Activated naive CD8-positive, alpha-beta T cell treated with anti-CD3 and anti-CD28 coated beads, Interleukin-2, amount 10 ng/mL, durations not matched to agents 7 days and 5 days (primary cell): ENCODE data around the gene ATP2B2. TPM values are rescaled to one million over a fixed set of nuclear protein-coding genes. Genes with fewer than 3 reads are reported as not detected.

Experiments used
- ATAC-seq: fragments of 150-1000 bp; cut with Tn5 transposase; one replicate; pipeline ENCODE4 v1.10.0; 2021; ENCODE audit warnings: low read depth, moderate library complexity
- POLR2A ChIA-PET: fragments of 350-600 bp; sonication (Branson Sonifier 250); formaldehyde crosslinking; loops from one replicate; lab custom pipeline; 2021; ENCODE audit warnings: antibody characterized with exemption; lab: Charles Lee
- DNase-seq: peaks from one replicate; pipeline ENCODE4 v3.0.0; 2021
- H3K27ac Mint-ChIP-seq: one replicate; pipeline ENCODE4 v1.8.0; 2022; ENCODE audit warnings: mild to moderate bottlenecking, mixed read lengths
- H3K27me3 Mint-ChIP-seq: one replicate; pipeline ENCODE4 v1.8.0; 2022; ENCODE audit warnings: mild to moderate bottlenecking, moderate library complexity, mixed read lengths
- H3K36me3 Mint-ChIP-seq: one replicate; pipeline ENCODE4 v1.8.0; 2021; ENCODE audit warnings: mild to moderate bottlenecking, mixed read lengths
- H3K4me1 Mint-ChIP-seq: one replicate; pipeline ENCODE4 v1.8.0; 2021; ENCODE audit warnings: mixed read lengths
- H3K4me3 Mint-ChIP-seq: one replicate; pipeline ENCODE4 v1.8.0; 2022; ENCODE audit warnings: mild to moderate bottlenecking, moderate library complexity, mixed read lengths
- H3K9me3 Mint-ChIP-seq: one replicate; pipeline ENCODE4 v1.8.0; 2021; ENCODE audit warnings: mixed read lengths
- microRNA-seq: library from miRNA; unstranded; fragments of <30 nt; microRNA quantifications from one replicate; pipeline ENCODE4 v1.2.0, GENCODE V29; 2022
- total RNA-seq, 2 experiments: library from RNA; stranded (reverse); gene quantifications; one replicate each; pipeline ENCODE4 v1.2.3, GENCODE V29; 2021

The ATP2B2 gene
- total RNA-seq, 2 experiments from 2014 or later: not detected

GRCh38 chr3:10285272-10286132 lies 219.9 kb downstream of the ATP2B2 start:
- H3K27me3 Mint-ChIP-seq: no peaks in the 10 kb centered on the region
- no peaks in the 10 kb centered on the region for H3K9me3 Mint-ChIP-seq
- DNase-seq (no peak), ATAC-seq (no peak)
- H3K4me1 Mint-ChIP-seq: peaks cover 18% of the 10 kb centered on the region
- H3K4me3 Mint-ChIP-seq: no peak overlapping the region
- peaks cover 16% of the 10 kb centered on the region for H3K36me3 Mint-ChIP-seq
- peak overlapping the region; percentile 46 for H3K27ac Mint-ChIP-seq
- POLR2A ChIA-PET: interaction anchor here (1.3 kb wide), 1 partner anchor 8 kb away, joined by 3 read pairs; no protein-coding TSS in a partner anchor

GRCh38 chr3:10284496-10284895 lies 220.9 kb downstream of the ATP2B2 start:
- no peak overlapping the region for H3K4me3 Mint-ChIP-seq
- H3K9me3 Mint-ChIP-seq: no peaks in the 10 kb centered on the region
- POLR2A ChIA-PET: interaction anchor here (1.3 kb wide), 1 partner anchor 9 kb away, joined by 3 read pairs; no protein-coding TSS in a partner anchor
- H3K27ac Mint-ChIP-seq: peak overlapping the region; percentile 38
- no peaks in the 10 kb centered on the region for H3K27me3 Mint-ChIP-seq
- H3K4me1 Mint-ChIP-seq: peaks cover 18% of the 10 kb centered on the region
- ATAC-seq (peak; percentile 19), DNase-seq (no peak)
- H3K36me3 Mint-ChIP-seq: peaks cover 18% of the 10 kb centered on the region

GRCh38 chr3:10283638-10284037 lies 221.7 kb downstream of the ATP2B2 start:
- peaks cover 18% of the 10 kb centered on the region for H3K4me1 Mint-ChIP-seq
- DNase-seq: no peak
- no peaks in the 10 kb centered on the region for H3K27me3 Mint-ChIP-seq
- POLR2A ChIA-PET: interaction anchor here (0.6 to 1.0 kb wide), 2 partner anchors 20 to 498 kb away, joined by 3 read pairs; no protein-coding TSS in a partner anchor
- H3K36me3 Mint-ChIP-seq: peaks cover 17% of the 10 kb centered on the region
- ATAC-seq: no peak
- H3K27ac Mint-ChIP-seq: no peak overlapping the region
- no peak overlapping the region for H3K4me3 Mint-ChIP-seq
- no peaks in the 10 kb centered on the region for H3K9me3 Mint-ChIP-seq

GRCh38 chr3:10281951-10282350 lies 223.4 kb downstream of the ATP2B2 start:
- Mint-ChIP-seq H3K9me3 (no peaks in the 10 kb centered on the region), H3K4me1 (peaks cover 21% of the 10 kb centered on the region), H3K36me3 (peaks cover 20% of the 10 kb centered on the region), H3K27ac (no peak overlapping the region), H3K4me3 (no peak overlapping the region), H3K27me3 (no peaks in the 10 kb centered on the region)
- no peak for ATAC-seq
- POLR2A ChIA-PET: interaction anchor here (1.0 kb wide), 1 partner anchor 8 kb away, joined by 3 read pairs; no protein-coding TSS in a partner anchor
- no peak for DNase-seq

- H3K9me3 Mint-ChIP-seq: no peaks in the 10 kb centered on the region
- peaks cover 26% of the 10 kb centered on the region for H3K4me1 Mint-ChIP-seq
- H3K36me3 Mint-ChIP-seq: peaks cover 17% of the 10 kb centered on the region
- no peaks in the 10 kb centered on the region for H3K27me3 Mint-ChIP-seq
- H3K27ac Mint-ChIP-seq: no peak overlapping the region
- DNase-seq (no peak), ATAC-seq (no peak)
- no peak overlapping the region for H3K4me3 Mint-ChIP-seq
- POLR2A ChIA-PET: no interaction called here
Measured at GRCh38 chr3:10280571-10280970, 224.8 kb downstream of the ATP2B2 start.

GRCh38 chr3:10280177-10280529 lies 225.2 kb downstream of the ATP2B2 start:
- Mint-ChIP-seq H3K4me3 (no peak overlapping the region), H3K4me1 (peaks cover 26% of the 10 kb centered on the region), H3K9me3 (no peaks in the 10 kb centered on the region), H3K27ac (no peak overlapping the region), H3K36me3 (peaks cover 15% of the 10 kb centered on the region), H3K27me3 (no peaks in the 10 kb centered on the region)
- POLR2A ChIA-PET: no interaction called here
- DNase-seq (no peak), ATAC-seq (no peak)

- no peaks in the 10 kb centered on the region for H3K9me3 Mint-ChIP-seq
- H3K36me3 Mint-ChIP-seq: peaks cover 14% of the 10 kb centered on the region
- no peaks in the 10 kb centered on the region for H3K27me3 Mint-ChIP-seq
- no peak overlapping the region for H3K4me3 Mint-ChIP-seq
- ATAC-seq (no peak), DNase-seq (no peak)
- POLR2A ChIA-PET: no interaction called here
- H3K27ac Mint-ChIP-seq: no peak overlapping the region
- H3K4me1 Mint-ChIP-seq: peaks cover 22% of the 10 kb centered on the region
Measured at GRCh38 chr3:10279384-10280176, 225.8 kb downstream of the ATP2B2 start.

- Mint-ChIP-seq H3K27ac (no peak overlapping the region), H3K9me3 (no peaks in the 10 kb centered on the region), H3K27me3 (no peaks in the 10 kb centered on the region), H3K4me3 (no peak overlapping the region), H3K4me1 (peaks cover 20% of the 10 kb centered on the region), H3K36me3 (peaks cover 21% of the 10 kb centered on the region)
- ATAC-seq (no peak), DNase-seq (no peak)
- POLR2A ChIA-PET: no interaction called here
Measured at GRCh38 chr3:10278501-10278900, 226.9 kb downstream of the ATP2B2 start.

- Mint-ChIP-seq H3K27me3 (no peaks in the 10 kb centered on the region), H3K36me3 (peaks cover 26% of the 10 kb centered on the region), H3K4me1 (peaks cover 24% of the 10 kb centered on the region), H3K9me3 (no peaks in the 10 kb centered on the region), H3K27ac (peak overlapping the region; percentile 8), H3K4me3 (no peak overlapping the region)
- DNase-seq (no peak), ATAC-seq (no peak)
- POLR2A ChIA-PET: no interaction called here
Measured at GRCh38 chr3:10277115-10277625, 228.2 kb downstream of the ATP2B2 start.

- Mint-ChIP-seq H3K4me1 (peaks cover 29% of the 10 kb centered on the region), H3K27ac (no peak overlapping the region), H3K27me3 (no peaks in the 10 kb centered on the region), H3K36me3 (peaks cover 36% of the 10 kb centered on the region), H3K9me3 (no peaks in the 10 kb centered on the region), H3K4me3 (no peak overlapping the region)
- POLR2A ChIA-PET: no interaction called here
- DNase-seq: no peak
- no peak for ATAC-seq
Measured at GRCh38 chr3:10274601-10275000, 230.8 kb downstream of the ATP2B2 start.

Small RNAs within 50 kb of the gene (microRNA-seq; reads per million reads assigned to microRNA genes)
- gene MIR378B (not detected), gene MIR885 (not detected)

Other genes with a start within 250 kb of the ATP2B2 start
- under 1 TPM; 0.53 to 0.94 TPM for gene GHRL, start 212.6 kb downstream of the ATP2B2 start, total RNA-seq
- 10 to 100 TPM; 71.6 to 74.2 TPM for gene SEC13, start 184.5 kb downstream of the ATP2B2 start, total RNA-seq